ENCODE results near the gene HIF1A. TPM values are rescaled to one million over a fixed set of nuclear protein-coding genes. Genes with fewer than 3 reads are reported as not detected.

The HIF1A gene
- total and polyA plus RNA-seq, 2 of the 8 experiments (the other 6 are each of a cell fraction or from before 2014, with no cell fraction given) = 54.8 to 175 TPM

DNA sequence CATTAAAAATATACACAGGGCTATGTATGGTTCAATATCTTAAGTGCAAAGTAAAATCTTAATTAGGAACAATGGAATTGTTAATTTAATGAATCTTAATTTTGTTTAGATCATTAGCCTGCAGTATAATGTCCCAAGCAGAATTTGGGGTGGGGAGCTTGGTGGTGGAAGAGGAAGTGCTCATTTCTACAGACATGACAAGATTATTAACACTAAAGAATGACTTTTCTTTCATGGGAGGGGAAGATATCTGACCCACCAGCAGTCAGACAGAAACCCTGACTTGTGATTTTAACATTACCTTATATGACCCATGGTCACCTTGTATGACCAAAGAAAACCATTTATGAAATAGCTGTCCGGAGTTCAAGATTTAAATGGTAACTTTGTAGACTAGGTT is 41.3 kb upstream of the HIF1A start (continued):
- no peak for TF ChIP-seq SIRT6 (IDR thresholded peaks at IDR 0.05; ENCODE audit: low read length)
- no peak for TF ChIP-seq ZNF274 (IDR thresholded peaks at IDR 0.05; ENCODE audit: borderline replicate concordance, extremely low read depth, low read length)
- TF ChIP-seq FOSL1 (IDR thresholded peaks at IDR 0.05; ENCODE audit: insufficient read depth, low read depth, low read length) = no peak
- no peak for TF ChIP-seq CBX8 (IDR thresholded peaks at IDR 0.05; ENCODE audit: borderline replicate concordance, low read depth, low read length)
- no peak for TF ChIP-seq RXRA (IDR thresholded peaks at IDR 0.05; ENCODE audit: insufficient read depth, low read depth, low read length)
- no peak for TF ChIP-seq USF2 (IDR thresholded peaks at IDR 0.05; ENCODE audit: low read length)
